Endodermal cell (in vitro differentiated cells): ENCODE measurements around the gene SFXN1. TPM values are rescaled to one million over a fixed set of nuclear protein-coding genes. Genes with fewer than 3 reads are reported as not detected.

Experiments
- DNase-seq: peaks from one replicate; pipeline ENCODE4 v3.0.0-alpha.2; 2017
- H3K27ac ChIP-seq: 2 replicates; pipeline ENCODE4 v1.5.1; 2013; ENCODE audit warnings: mild to moderate bottlenecking, low read depth, low read length, moderate library complexity
- H3K27me3 ChIP-seq: 2 replicates; pipeline ENCODE4 v1.6.1; 2013; ENCODE audit warnings: mild to moderate bottlenecking, low read length, moderate library complexity; ENCODE audit not compliant: insufficient read depth, control insufficient read depth, poor library complexity, severe bottlenecking
- H3K36me3 ChIP-seq: 2 replicates; pipeline ENCODE4 v1.7.0; 2013; ENCODE audit warnings: mild to moderate bottlenecking, low read length, moderate library complexity; ENCODE audit not compliant: control insufficient read depth, insufficient read depth
- H3K4me1 ChIP-seq: one replicate; pipeline ENCODE4 v1.7.0; 2013; ENCODE audit warnings: low read length; ENCODE audit not compliant: control insufficient read depth, insufficient read depth
- H3K4me3 ChIP-seq: 2 replicates; pipeline ENCODE4 v1.5.1; 2013; ENCODE audit warnings: mild to moderate bottlenecking, low read length, moderate library complexity
- H3K9ac ChIP-seq: 2 replicates; pipeline ENCODE4 v1.6.1; 2013; ENCODE audit warnings: mild to moderate bottlenecking, low read length, moderate library complexity; ENCODE audit not compliant: poor library complexity, severe bottlenecking; ENCODE audit errors: extremely low read depth
- H3K9me3 ChIP-seq: 2 replicates; pipeline ENCODE4 v1.6.1; 2013; ENCODE audit warnings: mild to moderate bottlenecking, low read length, moderate library complexity; ENCODE audit not compliant: control insufficient read depth
- H3K27ac Mint-ChIP-seq: 2 replicates; pipeline ENCODE4 v1.8.0; 2020; ENCODE audit warnings: mixed read lengths
- H3K27me3 Mint-ChIP-seq: 2 replicates; pipeline ENCODE4 v1.8.0; 2021; ENCODE audit warnings: mild to moderate bottlenecking, mixed read lengths; ENCODE audit not compliant: insufficient read depth
- H3K36me3 Mint-ChIP-seq: 2 replicates; pipeline ENCODE4 v1.8.0; 2020; ENCODE audit warnings: low read depth, mixed read lengths
- H3K4me1 Mint-ChIP-seq: 2 replicates; pipeline ENCODE4 v1.8.0; 2020; ENCODE audit warnings: mixed read lengths
- H3K4me3 Mint-ChIP-seq: 2 replicates; pipeline ENCODE4 v1.8.0; 2020; ENCODE audit warnings: mild to moderate bottlenecking, moderate library complexity, mixed read lengths
- H3K9me3 Mint-ChIP-seq: 2 replicates; pipeline ENCODE4 v1.8.0; 2020; ENCODE audit warnings: mild to moderate bottlenecking, mixed read lengths
- CTCF ChIP-seq: fragments of 200-600 bp; sonication (generic); conservative IDR thresholded peaks from 2 replicates; pipeline ENCODE4 v1.5.0; 2021; ENCODE audit warnings: antibody characterized with exemption, mild to moderate bottlenecking
- WGBS, 2 experiments: methylation state at CpG; one replicate each; pipeline versions ENCODE4 v1.1.5 to v1.1.7; 2013; ENCODE audit warnings: missing lambda C conversion rate in 2 of 2, mixed read lengths in 1 of 2; ENCODE audit not compliant: insufficient coverage in 1 of 2, insufficient read length in 1 of 2; 5-methylcytosine and 5-hydroxymethylcytosine counted together
- total RNA-seq, 2 donors: library from RNA; stranded (reverse); fragmentation: NEBNext Ultra II Directional in 1 of 2; extraction: Animal tissue kit (Norgen Biotek cat#: 25700) in 1 of 2; gene quantifications; 2 replicates in 1 of 2; 3 replicates in 1 of 2; pipeline ENCODE4 v1.2.1, GENCODE V29; 2021

SFXN1 gene
- total RNA-seq, 2 donors from 2014 or later, result 122 to 154 TPM

- Mint-ChIP-seq H3K27ac (no peak overlapping the region), H3K9me3 (no peaks in the 10 kb centered on the region), H3K4me3 (no peak overlapping the region), H3K36me3 (no peaks in the 10 kb centered on the region), H3K27me3 (peaks cover 3% of the 10 kb centered on the region), H3K4me1 (peaks cover 46% of the 10 kb centered on the region)
- no peak overlapping the region for H3K9ac ChIP-seq
- H3K27me3 ChIP-seq, result no peaks in the 10 kb centered on the region
- H3K9me3 ChIP-seq, result no peaks in the 10 kb centered on the region
- H3K36me3 ChIP-seq, result no peaks in the 10 kb centered on the region
- peaks cover 15% of the 10 kb centered on the region for H3K4me1 ChIP-seq
- no peak for DNase-seq
- H3K4me3 ChIP-seq, result no peak overlapping the region
- no peak overlapping the region for H3K27ac ChIP-seq
- TF ChIP-seq CTCF, result no peak
- 61 to 73% methylated on average over 3 of the region's 3 CpGs for WGBS, 2 experiments
Observed at GRCh38 chr5:175465282-175465681, 13.1 kb upstream of the SFXN1 start.

GRCh38 chr5:175466700-175467318 is 11.6 kb upstream of the SFXN1 start:
- no peaks in the 10 kb centered on the region for H3K9me3 Mint-ChIP-seq
- peaks cover 48% of the 10 kb centered on the region for H3K4me1 Mint-ChIP-seq
- no peak overlapping the region for H3K27ac ChIP-seq
- no peak overlapping the region for H3K4me3 ChIP-seq
- peaks cover 15% of the 10 kb centered on the region for H3K4me1 ChIP-seq
- H3K27me3 ChIP-seq, result no peaks in the 10 kb centered on the region
- no peak overlapping the region for H3K9ac ChIP-seq
- no peak for TF ChIP-seq CTCF
- no peak for DNase-seq
- H3K36me3 Mint-ChIP-seq, result no peaks in the 10 kb centered on the region
- no peaks in the 10 kb centered on the region for H3K9me3 ChIP-seq
- 80 to 88% methylated on average over 3 to 5 of the region's 5 CpGs for WGBS, 2 experiments
- no peak overlapping the region for H3K27ac Mint-ChIP-seq
- peaks cover 3% of the 10 kb centered on the region for H3K27me3 Mint-ChIP-seq
- no peaks in the 10 kb centered on the region for H3K36me3 ChIP-seq
- no peak overlapping the region for H3K4me3 Mint-ChIP-seq

GRCh38 chr5:175467983-175468690 is 10.2 kb upstream of the SFXN1 start:
- H3K4me3 ChIP-seq, result peak overlapping the region; percentile 20
- H3K27ac ChIP-seq, result no peak overlapping the region
- H3K27me3 ChIP-seq, result no peaks in the 10 kb centered on the region
- Mint-ChIP-seq H3K27ac (no peak overlapping the region), H3K9me3 (no peaks in the 10 kb centered on the region), H3K4me3 (no peak overlapping the region), H3K4me1 (peaks cover 46% of the 10 kb centered on the region), H3K36me3 (no peaks in the 10 kb centered on the region), H3K27me3 (peaks cover under 1% of the 10 kb centered on the region)
- no peak overlapping the region for H3K9ac ChIP-seq
- H3K9me3 ChIP-seq, result no peaks in the 10 kb centered on the region
- peaks cover 15% of the 10 kb centered on the region for H3K4me1 ChIP-seq
- no peak for DNase-seq
- H3K36me3 ChIP-seq, result no peaks in the 10 kb centered on the region
- WGBS, 2 experiments, result 70 to 75% methylated on average over 7 to 11 of the region's 11 CpGs
- TF ChIP-seq CTCF, result no peak
